IMR-90 (cell line): ENCODE data around the gene RAB25. TPM values are rescaled to one million over a fixed set of nuclear protein-coding genes. Genes with fewer than 3 reads are reported as not detected.

ENCODE experiments used
- ATAC-seq: fragments of 200-7000 bp; cut with Tn5 transposase; 2 replicates; pipeline ENCODE4 v1.9.1; 2020; ENCODE audit warnings: low read depth, mild to moderate bottlenecking, moderate library complexity
- BruUV-seq: library from RNA; stranded (reverse); fragments of 400-500 nt; replicated peaks from 2 replicates; lab custom pipeline; 2021; lab: Mats Ljungman, UMichigan
- CTCF ChIA-PET: fragments of 300-600 bp; formaldehyde crosslinking; extraction: SDS; loops from one replicate; lab custom pipeline; 2021; ENCODE audit warnings: antibody characterized with exemption; lab: Yijun Ruan, JAX
- POLR2A ChIA-PET: fragments of 300-600 bp; sonication (Branson Sonifier 250); formaldehyde crosslinking; loops from one replicate; lab custom pipeline; 2022; ENCODE audit warnings: antibody characterized with exemption; ENCODE audit not compliant: unreplicated experiment; lab: Charles Lee
- DNase-seq: peaks from one replicate; pipeline ENCODE4 v3.0.0; 2013
- H2AFZ ChIP-seq: replicated peaks from 2 replicates; pipeline ENCODE3; 2013; ENCODE audit warnings: low read length, mild to moderate bottlenecking; ENCODE audit not compliant: poor library complexity
- H2AK5ac ChIP-seq: 2 replicates; pipeline ENCODE4 v1.6.1; 2013; ENCODE audit warnings: low read depth, low read length, inconsistent platforms
- H2AK9ac ChIP-seq: replicated peaks from 2 replicates; pipeline ENCODE3; 2013; ENCODE audit warnings: mild to moderate bottlenecking, low read depth, low read length, moderate library complexity; ENCODE audit not compliant: poor library complexity
- H2BK120ac ChIP-seq: 2 replicates; pipeline ENCODE4 v1.6.1; 2013; ENCODE audit warnings: low read depth, low read length, inconsistent platforms
- H2BK15ac ChIP-seq: 3 replicates; pipeline ENCODE4 v1.6.1; 2013; ENCODE audit warnings: low read depth, low read length, inconsistent platforms
- H2BK20ac ChIP-seq: 2 replicates; pipeline ENCODE4 v1.6.1; 2013; ENCODE audit warnings: low read depth, mild to moderate bottlenecking, inconsistent platforms, low read length, moderate library complexity
- H2BK5ac ChIP-seq: 2 replicates; pipeline ENCODE4 v1.6.1; 2013; ENCODE audit warnings: mild to moderate bottlenecking, low read depth, low read length, inconsistent platforms; ENCODE audit not compliant: poor library complexity, severe bottlenecking
- H3K14ac ChIP-seq: replicated peaks from 2 replicates; pipeline ENCODE4 v1.6.1; 2013; ENCODE audit warnings: low read depth, low read length, inconsistent platforms
- H3K18ac ChIP-seq: 2 replicates; pipeline ENCODE4 v1.6.1; 2013; ENCODE audit warnings: low read depth, low read length, control low read depth
- H3K23ac ChIP-seq: 2 replicates; pipeline ENCODE4 v1.6.1; 2013; ENCODE audit warnings: low read depth, low read length, inconsistent platforms
- H3K27ac ChIP-seq: 2 replicates; pipeline ENCODE4 v1.5.1; 2013; ENCODE audit warnings: mild to moderate bottlenecking, control low read depth, low read length; ENCODE audit not compliant: insufficient read depth
- H3K27me3 ChIP-seq: 2 replicates; pipeline ENCODE4 v1.6.1; 2013; ENCODE audit warnings: low read length; ENCODE audit not compliant: control insufficient read depth, insufficient read depth
- H3K36me3 ChIP-seq: 2 replicates; pipeline ENCODE4 v1.6.1; 2013; ENCODE audit warnings: low read length, mixed read lengths; ENCODE audit not compliant: control insufficient read depth, insufficient read depth
- H3K4ac ChIP-seq: 2 replicates; pipeline ENCODE4 v1.6.1; 2013; ENCODE audit warnings: low read depth, low read length, inconsistent platforms
- H3K4me1 ChIP-seq: 2 replicates; pipeline ENCODE4 v1.6.1; 2013; ENCODE audit warnings: low read length, mixed read lengths; ENCODE audit not compliant: control insufficient read depth, insufficient read depth
- H3K4me2 ChIP-seq: 2 replicates; pipeline ENCODE4 v1.6.1; 2013; ENCODE audit warnings: low read depth, mild to moderate bottlenecking, control low read depth, low read length, moderate library complexity
- H3K4me3 ChIP-seq: 2 replicates; pipeline ENCODE4 v1.5.1; 2013; ENCODE audit warnings: low read depth, mild to moderate bottlenecking, control low read depth, low read length, moderate library complexity; ENCODE audit not compliant: insufficient read depth
- H3K56ac ChIP-seq: 2 replicates; pipeline ENCODE4 v1.6.1; 2013; ENCODE audit warnings: low read length, inconsistent platforms; ENCODE audit not compliant: insufficient read depth; ENCODE audit errors: extremely low read depth
- H3K79me1 ChIP-seq, 2 experiments: 2 replicates each; pipeline ENCODE4 v1.6.1; 2013; ENCODE audit warnings: low read length in 2 of 2, inconsistent platforms in 1 of 2, low read depth in 1 of 2
- H3K9ac ChIP-seq: 2 replicates; pipeline ENCODE4 v1.6.1; 2013; ENCODE audit warnings: low read depth, low read length, control low read depth
- H3K9me1 ChIP-seq: 2 replicates; pipeline ENCODE4 v1.6.1; 2013; ENCODE audit warnings: low read length, inconsistent platforms; ENCODE audit not compliant: insufficient read depth
- H3K9me3 ChIP-seq: 2 replicates; pipeline ENCODE4 v1.6.1; 2013; ENCODE audit warnings: low read length; ENCODE audit not compliant: control insufficient read depth, insufficient read depth
- H4K20me1 ChIP-seq: 2 replicates; pipeline ENCODE4 v1.6.1; 2013; ENCODE audit warnings: low read length, inconsistent platforms; ENCODE audit not compliant: insufficient read depth
- H4K5ac ChIP-seq: 2 replicates; pipeline ENCODE4 v1.6.1; 2013; ENCODE audit warnings: mild to moderate bottlenecking, low read depth, low read length, control low read depth
- H4K8ac ChIP-seq, 2 experiments: 2 replicates each; pipeline ENCODE4 v1.6.1; 2013; ENCODE audit warnings: low read depth in 2 of 2, low read length in 2 of 2, control low read depth in 1 of 2, inconsistent platforms in 1 of 2
- H4K91ac ChIP-seq: 2 replicates; pipeline ENCODE4 v1.6.1; 2013; ENCODE audit warnings: low read depth, low read length, inconsistent platforms; ENCODE audit not compliant: insufficient read depth
- BHLHE40 ChIP-seq: fragments of 150-350 bp; IDR thresholded peaks from 2 replicates; pipeline ENCODE4 v1.6.1; 2016; ENCODE audit warnings: mild to moderate bottlenecking, low read depth, low read length
- CHD1 ChIP-seq: IDR thresholded peaks from 2 replicates; pipeline ENCODE4 v1.6.1; 2012; ENCODE audit warnings: low read depth, low read length, improper control_type of control experiment
- FOS ChIP-seq: fragments of 150-350 bp; IDR thresholded peaks from 2 replicates; pipeline ENCODE4 v1.6.1; 2016; ENCODE audit warnings: low read depth, low read length
- MAZ ChIP-seq: IDR thresholded peaks from 2 replicates; pipeline ENCODE4 v1.6.1; 2012; ENCODE audit warnings: low read depth, mild to moderate bottlenecking, low read length, improper control_type of control experiment, moderate library complexity, borderline replicate concordance
- MXI1 ChIP-seq: IDR thresholded peaks from 2 replicates; pipeline ENCODE4 v1.6.1; 2012; ENCODE audit warnings: low read depth, mild to moderate bottlenecking, low read length, moderate library complexity, borderline replicate concordance
- NFE2L2 ChIP-seq: fragments of 150-350 bp; IDR thresholded peaks from 2 replicates; pipeline ENCODE4 v1.6.1; 2016; ENCODE audit warnings: low read depth, mild to moderate bottlenecking, low read length
- POLR2A ChIP-seq: IDR thresholded peaks from 2 replicates; pipeline ENCODE4 v1.6.1; 2012; ENCODE audit warnings: mild to moderate bottlenecking, low read depth, low read length
- RFX5 ChIP-seq: IDR thresholded peaks from 2 replicates; pipeline ENCODE4 v1.8.0; 2012; ENCODE audit warnings: low read depth, mild to moderate bottlenecking, low read length, moderate library complexity
- SMC3 ChIP-seq: fragments of 150-350 bp; IDR thresholded peaks from 2 replicates; pipeline ENCODE4 v1.6.1; 2016; ENCODE audit warnings: low read depth, mild to moderate bottlenecking, antibody characterized with exemption, low read length, moderate library complexity
- WGBS, 2 experiments: methylation state at CpG; one replicate each; pipeline versions ENCODE4 v1.1.5 to v1.1.7; 2013; ENCODE audit warnings: missing lambda C conversion rate in 2 of 2; ENCODE audit not compliant: insufficient read length in 1 of 2; ENCODE audit errors: extremely low coverage in 2 of 2; 5-methylcytosine and 5-hydroxymethylcytosine counted together
- dilution Hi-C: fragments of 300-500 bp; cut with HindIII; formaldehyde crosslinking; loops from one replicate; pipeline ENCODE4 v1.14.3; 2018; ENCODE audit warnings: low sequenced_read_pairs; ENCODE audit not compliant: unreplicated experiment
- in situ Hi-C: fragments of 300-500 bp; cut with MboI; formaldehyde crosslinking; loops from 3 replicates; pipeline ENCODE4 v1.14.3; 2019; ENCODE audit warnings: low sequenced_read_pairs, inconsistent platforms, mixed read lengths
- intact Hi-C: fragments of 100-400 bp; cut with micrococcal nuclease; formaldehyde crosslinking; loops from 2 replicates; pipeline ENCODE4 v1.10.0; 2022
- polyA plus RNA-seq, 3 experiments: library from polyadenylated mRNA; depleted of rRNA; stranded (reverse); fragments of >200 nt; gene quantifications; 2 replicates each; pipeline ENCODE4 v1.2.3, GENCODE V29; 2012; ENCODE audit warnings: low replicate concordance in 1 of 3
- total RNA-seq: library from RNA; depleted of rRNA; stranded (reverse); fragments of >200 nt; gene quantifications from 2 replicates; pipeline ENCODE4 v1.2.3, GENCODE V29; 2012

RAB25 gene
- total and polyA plus RNA-seq, 2 of the 4 experiments (the other 2 are of a cell fraction), result not detected

DNA sequence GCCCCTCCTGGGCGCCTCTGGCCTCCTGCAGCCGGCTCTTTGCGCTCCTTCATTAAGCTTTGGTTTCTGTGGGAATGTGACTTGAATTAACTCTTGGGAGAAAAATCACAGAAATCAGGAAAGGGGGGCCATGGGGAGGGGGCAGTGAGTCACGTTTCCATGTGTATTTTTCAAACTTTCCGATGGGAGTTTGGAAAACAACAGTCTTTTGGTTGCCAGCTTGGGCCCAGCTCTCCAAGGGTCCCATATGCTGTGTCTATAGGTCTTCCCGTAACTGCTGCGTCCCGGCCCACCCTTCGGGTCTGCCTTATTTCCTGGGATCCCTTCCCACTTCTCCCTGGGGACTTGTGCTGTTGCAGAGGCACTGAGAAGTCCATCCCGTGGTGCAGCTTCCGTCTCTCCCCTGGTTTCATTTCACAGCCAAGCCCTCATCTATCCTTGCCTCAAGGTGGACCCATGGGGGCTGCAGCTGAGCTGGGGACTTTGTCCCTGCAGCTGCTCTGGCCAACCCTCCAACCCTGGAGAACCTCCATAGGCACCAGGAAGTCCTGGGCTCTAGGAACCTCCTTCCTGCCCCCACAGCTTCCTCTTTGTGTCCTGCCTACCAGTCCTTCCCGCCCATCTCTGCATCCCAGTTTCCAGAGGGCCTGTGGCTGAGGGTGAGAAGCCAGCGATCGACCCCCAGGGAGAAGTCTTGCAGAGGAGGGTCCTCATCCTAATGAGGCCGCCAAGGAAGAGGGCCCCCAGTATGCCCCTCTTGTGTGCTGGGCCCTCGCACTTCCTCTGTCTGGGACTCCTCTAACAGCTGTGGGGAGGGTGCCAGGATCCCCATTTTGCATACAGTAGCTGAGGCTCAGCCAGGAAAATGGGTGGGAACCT lies 41.9 kb downstream of the RAB25 start (continued):
- peak; percentile 59 for TF ChIP-seq BHLHE40
- TF ChIP-seq NFE2L2, result no peak
- TF ChIP-seq RFX5, result no peak

GRCh38 chr1:156103521-156103947 lies 42.6 kb downstream of the RAB25 start:
- Histone ChIP-seq H3K4me2 (peak overlapping the region; percentile 27), H2BK15ac (peak overlapping the region; percentile 96; the same call in 2 of the 3 replicates), H3K4ac (peak overlapping the region; percentile 97), H3K36me3 (no peaks in the 10 kb centered on the region), H3K4me3 (no peak overlapping the region), H2AFZ (peak overlapping the region; percentile 78), H3K27me3 (no peaks in the 10 kb centered on the region), H3K79me1 (peaks cover 23 to 69% of the 10 kb centered on the region in 2 experiments), H3K9ac (peak overlapping the region; percentile 37), H2BK20ac (peak overlapping the region; percentile 80), H4K91ac (peak overlapping the region; percentile 94), H2BK5ac (peak overlapping the region; percentile 69), H3K56ac (peak overlapping the region; percentile 41; the same call in 1 of the 2 replicates), H3K9me3 (no peaks in the 10 kb centered on the region), H4K8ac (peak overlapping the region; percentile 85 to 87), H3K27ac (peak overlapping the region; percentile 73), H3K4me1 (peaks cover 50% of the 10 kb centered on the region), H4K20me1 (no peaks in the 10 kb centered on the region), H2AK5ac (peak overlapping the region; percentile 96), H3K18ac (peak overlapping the region; percentile 55), H3K9me1 (peaks cover 43% of the 10 kb centered on the region), H2BK120ac (peak overlapping the region; percentile 95), H3K14ac (peak overlapping the region; percentile 96), H4K5ac (peak overlapping the region; percentile 65), H3K23ac (peak overlapping the region; percentile 70), H2AK9ac (peak overlapping the region; percentile 96)
- no peak for ATAC-seq
- DNase-seq, result peak; percentile 49
- POLR2A ChIA-PET, result no interaction called here
- intact Hi-C loops, result no loop called here
- dilution Hi-C loops, result no loop called here
- TF ChIP-seq NFE2L2, result no peak
- no peak for TF ChIP-seq MXI1
- no peak for TF ChIP-seq CHD1
- no peak; the same call in 1 of the 2 replicates for TF ChIP-seq POLR2A
- TF ChIP-seq MAZ, result peak; percentile 82
- peak; percentile 38; the same call in 1 of the 2 replicates for TF ChIP-seq FOS
- TF ChIP-seq SMC3, result no peak
- 15% methylated on average over 3 of the region's 9 CpGs; no CpG with 5 or more reads in 1 of the 2 experiments for WGBS, 2 experiments
- in situ Hi-C loops, result no loop called here
- CTCF ChIA-PET, result interaction anchor here (1.3 kb wide), 1 partner anchor 26 kb away, joined by 5 read pairs; no protein-coding TSS in a partner anchor
- no TSS peak for BruUV-seq
